Activated naive CD4-positive, alpha-beta T cell treated with anti-CD3 and anti-CD28 coated beads, Interleukin-2, amount 50 U/mL, for 16 hours (primary cell): ENCODE results near the gene PXN.
"Not testable (repeated sequence)": the region's sequence is repeated elsewhere in the genome, so short reads cannot be mapped to it uniquely, and the experiment has no call there.

ENCODE experiments used
- DNase-seq: peaks from one replicate; pipeline ENCODE4 v3.0.0-alpha.2; 2020

Gene PXN

DNA sequence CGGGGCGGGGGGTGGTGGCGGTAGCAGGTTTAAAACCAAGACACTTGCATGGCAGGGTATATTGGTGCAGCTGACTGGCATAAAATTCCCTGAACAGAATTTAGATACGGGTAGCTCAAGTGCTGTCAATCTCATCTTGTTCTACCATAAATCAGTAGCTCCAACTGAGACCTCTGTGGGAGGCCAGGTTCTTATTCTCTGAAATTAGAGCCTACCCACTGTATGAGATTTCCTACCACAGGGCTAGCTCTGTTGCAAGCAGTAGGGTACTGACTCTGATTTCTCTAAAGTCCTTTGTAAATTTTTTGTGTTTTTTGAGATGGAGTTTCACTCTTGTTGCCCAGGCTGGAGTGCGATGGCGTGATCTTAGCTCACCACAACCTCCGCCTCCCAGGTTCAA lies 61.4 kb downstream of the PXN start:
- no peak for DNase-seq

- no peak for DNase-seq
Observed at GRCh38 chr12:120200364-120200800, 65.1 kb downstream of the PXN start.

- peak; percentile 44 for DNase-seq
Observed at GRCh38 chr12:120199595-120200306, 65.8 kb downstream of the PXN start.

DNA sequence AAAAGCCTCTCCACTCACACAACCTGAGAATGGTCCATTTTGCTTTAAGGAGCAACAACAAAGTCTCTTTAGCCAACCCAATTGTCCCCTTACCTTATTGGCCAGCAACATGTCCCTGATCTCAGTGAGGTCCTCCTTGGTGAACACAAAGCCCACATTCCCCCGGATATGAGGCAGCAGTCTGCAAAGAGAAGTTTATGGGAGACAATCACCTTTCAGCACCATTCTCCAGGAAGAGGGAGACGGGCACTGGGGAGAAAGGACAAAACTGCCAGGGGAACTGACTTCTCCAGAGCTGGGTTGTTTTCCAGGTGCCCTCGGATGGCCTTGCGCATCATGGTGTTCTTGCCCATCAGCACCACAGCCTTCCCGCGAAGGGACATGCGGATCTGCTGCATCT lies 66.5 kb downstream of the PXN start:
- DNase-seq: no peak

- DNase-seq: no peak
Observed at GRCh38 chr12:120197542-120197887, 68.0 kb downstream of the PXN start.

DNA sequence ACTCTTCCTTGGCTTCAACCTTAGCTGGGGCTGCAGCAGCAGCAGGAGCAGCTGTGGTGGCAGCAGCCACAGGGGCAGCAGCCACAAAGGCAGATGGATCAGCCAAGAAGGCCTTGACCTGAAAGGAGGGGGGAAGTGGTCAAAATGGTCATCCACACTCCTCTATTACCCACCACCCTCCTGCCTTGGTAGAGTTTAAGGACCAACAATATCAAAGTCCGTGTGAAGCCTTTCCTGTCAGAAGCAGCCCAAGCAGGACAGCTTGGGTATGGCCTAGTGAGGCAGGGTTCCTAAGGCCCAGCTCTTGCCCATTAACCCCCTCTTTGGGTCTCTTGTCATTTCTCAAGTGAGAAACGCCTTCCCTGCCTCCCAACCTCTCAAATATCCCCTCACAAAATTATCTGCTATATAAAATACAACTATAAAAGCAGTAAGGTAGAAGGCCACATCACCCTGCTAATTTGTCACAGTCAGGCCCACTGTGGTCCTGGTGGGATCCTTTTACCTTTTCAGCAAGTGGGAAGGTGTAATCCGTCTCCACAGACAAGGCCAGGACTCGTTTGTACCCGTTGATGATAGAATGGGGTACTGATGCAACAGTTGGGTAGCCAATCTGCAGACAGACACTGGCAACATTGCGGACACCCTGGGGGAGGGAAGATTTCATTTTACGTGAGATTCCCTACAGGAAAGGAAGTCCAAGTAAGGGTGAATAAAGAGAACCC lies 68.6 kb downstream of the PXN start:
- DNase-seq: not testable (repeated sequence)

- no peak for DNase-seq
Observed at GRCh38 chr12:120196363-120196762, 69.2 kb downstream of the PXN start.

- peak; percentile 90 for DNase-seq
Observed at GRCh38 chr12:120194534-120195395, 70.8 kb downstream of the PXN start, which contains the start of gene GCN1. TSS of gene GCN1 (minus strand) at chr12:120194715. CDS start at chr12:120194697, 18 bp downstream.

GRCh38 chr12:120194226-120194533 lies 71.3 kb downstream of the PXN start:
- DNase-seq: no peak

- DNase-seq: not testable (repeated sequence)
Observed at GRCh38 chr12:120193286-120193685, 72.2 kb downstream of the PXN start.

- DNase-seq: no peak
Observed at GRCh38 chr12:120190985-120191480, 74.5 kb downstream of the PXN start.

- no peak for DNase-seq
Observed at GRCh38 chr12:120190386-120190785, 75.1 kb downstream of the PXN start.

DNA sequence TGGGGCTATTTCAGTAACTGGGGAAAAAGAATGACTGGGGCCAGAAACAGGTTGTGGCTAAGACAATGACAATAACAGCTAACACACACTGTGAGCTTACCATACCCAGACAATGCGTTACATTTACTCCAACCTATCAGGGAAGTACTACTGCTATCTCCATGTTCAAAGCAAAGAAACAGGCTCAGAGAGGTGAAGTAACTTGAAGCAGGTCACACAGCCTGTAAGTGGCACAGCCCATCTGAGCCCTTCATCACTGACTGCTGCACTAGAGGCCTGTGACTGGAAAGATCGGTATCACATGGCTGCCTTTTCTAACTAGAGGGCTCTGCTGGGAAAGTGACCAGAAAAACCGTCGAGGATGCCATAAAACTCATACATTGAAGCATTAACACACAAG lies 78.9 kb downstream of the PXN start:
- DNase-seq: no peak

- no peak for DNase-seq
Observed at GRCh38 chr12:120183211-120183631, 82.3 kb downstream of the PXN start.

DNA sequence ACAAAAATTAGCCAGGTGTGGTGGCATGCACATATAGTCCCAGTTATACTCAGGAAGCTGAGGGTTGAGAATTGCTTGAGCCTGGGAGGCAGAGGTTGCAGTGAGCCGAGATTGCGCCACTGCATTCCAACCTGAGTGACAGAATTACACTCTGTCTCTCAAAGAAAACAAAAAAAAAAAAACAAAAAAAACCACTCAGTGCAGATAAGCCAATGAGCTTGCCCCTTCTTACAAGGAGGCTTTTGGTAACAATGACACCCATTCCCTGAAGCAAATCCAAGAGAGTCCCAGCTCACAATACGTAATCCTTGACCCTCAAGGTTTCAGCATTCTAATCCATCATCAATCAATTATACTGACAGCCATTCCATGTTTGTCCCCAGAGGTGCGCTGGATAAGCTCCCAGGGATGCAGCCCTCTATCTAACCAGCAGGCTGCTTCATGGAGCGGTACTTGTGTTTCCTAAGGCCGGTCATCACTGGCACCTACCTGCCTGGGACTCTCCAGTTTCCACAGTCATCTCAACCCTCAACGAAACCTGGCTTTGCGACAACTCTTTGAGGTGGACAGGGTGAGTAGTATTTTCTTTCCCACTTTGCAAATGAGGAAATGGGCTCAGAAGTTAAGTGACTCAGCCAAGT lies 83.4 kb downstream of the PXN start:
- no peak for DNase-seq

GRCh38 chr12:120180975-120181374 lies 84.6 kb downstream of the PXN start:
- DNase-seq: no peak

- no peak for DNase-seq
Observed at GRCh38 chr12:120175537-120175936, 90.0 kb downstream of the PXN start.

GRCh38 chr12:120175062-120175461 lies 90.5 kb downstream of the PXN start:
- DNase-seq: no peak

DNA sequence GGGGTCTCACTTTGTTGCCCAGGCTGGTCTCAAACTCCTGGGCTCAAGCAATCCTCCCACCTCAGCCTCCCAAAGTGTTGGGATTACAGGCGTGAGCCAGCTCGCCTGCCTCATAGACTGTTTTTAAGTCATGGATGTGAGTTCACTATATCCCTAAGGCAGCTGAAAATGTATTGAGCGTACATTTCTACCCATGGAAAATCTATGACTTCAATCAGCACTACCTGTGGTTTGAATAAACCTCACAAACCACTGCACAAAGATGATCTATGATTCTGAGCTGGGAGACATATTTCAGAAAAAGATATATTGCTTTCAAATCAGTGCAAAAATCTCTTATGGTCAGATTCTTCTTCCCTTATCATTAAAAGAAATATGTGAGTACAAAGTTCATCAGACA lies 93.5 kb downstream of the PXN start:
- no peak for DNase-seq

- DNase-seq: no peak
Observed at GRCh38 chr12:120170631-120171030, 94.9 kb downstream of the PXN start.

- no peak for DNase-seq
Observed at GRCh38 chr12:120169946-120170345, 95.6 kb downstream of the PXN start.

- DNase-seq: no peak
Observed at GRCh38 chr12:120168337-120168736, 97.2 kb downstream of the PXN start.

- DNase-seq: no peak
Observed at GRCh38 chr12:120167529-120168095, 97.9 kb downstream of the PXN start.
